Smooth muscle cell (in vitro differentiated cells): ENCODE data around the gene EPN1. TPM values are rescaled to one million over a fixed set of nuclear protein-coding genes. Genes with fewer than 3 reads are reported as not detected.
A peak's percentile ranks its signal among the peaks of the same experiment; 100 is the strongest.

Experiments used
- DNase-seq: peaks from one replicate; lab custom pipeline; 2025; ENCODE audit not compliant: unreplicated experiment; lab: John Stamatoyannopoulos, UW
- H2AFZ ChIP-seq: fragments of 200-600 bp; sonication (generic); 2 replicates; pipeline ENCODE4 v1.6.0; 2016; ENCODE audit warnings: antibody characterized with exemption, low read depth, mild to moderate bottlenecking
- H3F3A ChIP-seq: fragments of 200-600 bp; sonication (generic); 2 replicates; pipeline ENCODE4 v1.6.0; 2017; ENCODE audit warnings: antibody characterized with exemption, low read depth
- H3K27ac ChIP-seq: fragments of 200-600 bp; sonication (generic); 2 replicates; pipeline ENCODE4 v1.5.1; 2016; ENCODE audit warnings: low read depth, mild to moderate bottlenecking
- H3K27me3 ChIP-seq: fragments of 200-600 bp; sonication (generic); 2 replicates; pipeline ENCODE4 v1.6.1; 2016; ENCODE audit warnings: low read depth, mild to moderate bottlenecking
- H3K36me3 ChIP-seq: fragments of 200-600 bp; sonication (generic); 2 replicates; pipeline ENCODE4 v1.5.1; 2016; ENCODE audit warnings: low read depth
- H3K4me1 ChIP-seq: fragments of 200-600 bp; sonication (generic); 2 replicates; pipeline ENCODE4 v1.5.1; 2016; ENCODE audit warnings: low read depth
- H3K4me2 ChIP-seq: fragments of 200-600 bp; sonication (generic); 2 replicates; pipeline ENCODE4 v1.6.0; 2016; ENCODE audit warnings: mild to moderate bottlenecking
- H3K4me3 ChIP-seq: fragments of 200-600 bp; sonication (generic); 2 replicates; pipeline ENCODE4 v1.5.1; 2016; ENCODE audit warnings: mild to moderate bottlenecking
- H3K79me2 ChIP-seq: fragments of 200-600 bp; sonication (generic); 2 replicates; pipeline ENCODE4 v1.6.0; 2016; ENCODE audit warnings: low read depth, mild to moderate bottlenecking
- H3K9ac ChIP-seq: fragments of 200-600 bp; sonication (generic); 2 replicates; pipeline ENCODE4 v1.6.0; 2016; ENCODE audit warnings: low read depth
- H3K9me3 ChIP-seq: fragments of 200-600 bp; sonication (generic); replicated peaks from 2 replicates; pipeline ENCODE4 v1.5.1; 2016; ENCODE audit warnings: low read depth
- H4K20me1 ChIP-seq: fragments of 200-600 bp; sonication (generic); 2 replicates; pipeline ENCODE4 v1.6.0; 2016; ENCODE audit warnings: low read depth
- WGBS: methylation state at CpG from one replicate; pipeline ENCODE4 v1.1.7; 2016; ENCODE audit warnings: low lambda C conversion rate; 5-methylcytosine and 5-hydroxymethylcytosine counted together
- polyA plus RNA-seq: library from polyadenylated mRNA; unstranded; fragments of >200 nt; fragmentation: Nextera tagmentation; extraction: Ambion mirVana; gene quantifications from 2 replicates; pipeline ENCODE4 v1.2.1, GENCODE V29; 2016
- total RNA-seq: library from RNA; depleted of rRNA; stranded (reverse); fragments of >200 nt; gene quantifications from 2 replicates; pipeline ENCODE4 v1.2.3, GENCODE V29; 2014
- TF ChIP-seq, protein P1 (sequence below): fragments of 200-600 bp; sonication (generic); IDR thresholded peaks from 2 replicates; pipeline ENCODE4 v1.5.1; 2017; ENCODE audit warnings: borderline replicate concordance, mild to moderate bottlenecking, antibody characterized with exemption; ENCODE audit not compliant: insufficient read depth, poor library complexity, severe bottlenecking

The EPN1 gene
- total RNA-seq (25.3 and 34.5 TPM in 2 replicates), polyA plus RNA-seq (119 and 121 TPM in 2 replicates)

DNA sequence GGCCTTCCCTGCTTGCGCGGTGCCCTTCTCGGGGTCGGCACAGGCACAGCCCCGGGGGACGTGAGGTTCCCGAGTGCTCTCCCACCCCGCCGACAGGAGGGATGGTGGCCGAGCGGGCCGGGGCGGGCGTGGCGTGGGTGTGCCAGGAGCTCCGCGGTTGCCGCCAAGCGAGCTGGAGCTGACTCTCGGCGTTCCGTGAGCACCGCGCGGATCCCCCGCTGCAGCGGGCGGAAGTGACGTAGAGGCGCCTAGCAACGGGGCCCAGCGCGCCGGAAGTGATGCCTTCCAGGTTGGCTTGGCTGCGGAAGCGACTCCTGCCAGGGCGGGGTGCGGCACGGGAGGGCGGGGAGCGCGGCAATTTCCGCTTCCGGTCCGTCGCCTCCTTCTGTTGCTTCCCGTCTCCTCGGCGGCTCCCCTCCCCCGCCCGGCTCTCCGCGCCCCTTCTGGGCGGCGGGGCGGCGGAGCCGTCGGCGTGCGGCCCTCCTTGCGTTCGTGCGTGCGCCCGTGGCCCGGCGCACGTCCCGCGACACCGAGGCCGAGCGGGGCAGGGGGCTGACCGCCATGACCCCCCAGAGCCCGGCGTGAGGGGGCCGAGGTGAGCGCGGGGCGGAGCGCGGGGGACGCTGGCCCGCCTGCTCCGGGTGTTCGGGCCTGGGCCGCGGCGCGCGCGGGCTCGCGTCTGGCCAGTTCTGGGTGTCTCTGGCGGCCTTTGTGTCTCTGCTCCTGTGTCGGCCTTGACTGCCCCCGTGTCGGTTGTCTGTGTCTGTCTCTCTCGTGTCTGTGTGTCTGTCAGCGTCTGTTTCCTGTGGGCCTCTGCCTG is at the start of gene EPN1:
Gene EPN1, plus strand, starts transcription at position 386 of the 820 bp plus-strand sequence. CDS start 3,402 bp downstream, outside the sequence.
- Histone ChIP-seq H3K9ac (peak within 1 kb of the TSS; percentile 97), H3K27ac (peak within 1 kb of the TSS; percentile 88), H3K4me2 (peak within 1 kb of the TSS; percentile 98), H3K4me1 (peaks cover 5% of the 10 kb centered on the region), H3K27me3 (no peaks in the 10 kb centered on the region), H3K4me3 (peak within 1 kb of the TSS; percentile 87), H4K20me1 (peaks cover 77% of the 10 kb centered on the region), H3K36me3 (no peaks in the 10 kb centered on the region), H3F3A (peaks cover 11% of the 10 kb centered on the region), H3K9me3 (no peaks in the 10 kb centered on the region), H2AFZ (peak within 1 kb of the TSS; percentile 38), H3K79me2 (peaks cover 86% of the 10 kb centered on the region)
- DNase-seq, result peak; percentile 88
- WGBS, result 2% methylated on average over 52 of the region's 101 CpGs
- TF ChIP-seq, protein P1, sequence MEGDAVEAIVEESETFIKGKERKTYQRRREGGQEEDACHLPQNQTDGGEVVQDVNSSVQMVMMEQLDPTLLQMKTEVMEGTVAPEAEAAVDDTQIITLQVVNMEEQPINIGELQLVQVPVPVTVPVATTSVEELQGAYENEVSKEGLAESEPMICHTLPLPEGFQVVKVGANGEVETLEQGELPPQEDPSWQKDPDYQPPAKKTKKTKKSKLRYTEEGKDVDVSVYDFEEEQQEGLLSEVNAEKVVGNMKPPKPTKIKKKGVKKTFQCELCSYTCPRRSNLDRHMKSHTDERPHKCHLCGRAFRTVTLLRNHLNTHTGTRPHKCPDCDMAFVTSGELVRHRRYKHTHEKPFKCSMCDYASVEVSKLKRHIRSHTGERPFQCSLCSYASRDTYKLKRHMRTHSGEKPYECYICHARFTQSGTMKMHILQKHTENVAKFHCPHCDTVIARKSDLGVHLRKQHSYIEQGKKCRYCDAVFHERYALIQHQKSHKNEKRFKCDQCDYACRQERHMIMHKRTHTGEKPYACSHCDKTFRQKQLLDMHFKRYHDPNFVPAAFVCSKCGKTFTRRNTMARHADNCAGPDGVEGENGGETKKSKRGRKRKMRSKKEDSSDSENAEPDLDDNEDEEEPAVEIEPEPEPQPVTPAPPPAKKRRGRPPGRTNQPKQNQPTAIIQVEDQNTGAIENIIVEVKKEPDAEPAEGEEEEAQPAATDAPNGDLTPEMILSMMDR, result no peak

DNA sequence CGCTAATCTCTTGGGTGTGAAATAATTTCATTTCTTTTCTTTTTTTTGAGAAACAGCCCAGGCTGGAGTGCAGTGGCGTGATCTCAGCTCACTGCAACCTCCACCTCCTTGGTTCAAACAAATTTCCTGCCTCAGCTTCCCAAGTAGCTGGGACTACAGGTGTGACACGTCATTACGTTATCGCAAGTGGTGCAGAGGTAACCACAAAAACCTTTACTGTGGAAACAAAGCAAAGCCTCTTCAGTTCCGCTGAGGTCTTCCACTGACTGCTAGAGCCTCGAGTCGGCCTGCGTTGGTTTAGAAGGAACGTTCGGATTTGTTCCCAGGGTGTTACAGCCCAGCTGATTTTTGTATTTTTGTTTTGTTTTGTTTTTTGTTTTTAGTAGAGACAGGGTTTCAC is 48.7 kb upstream of the EPN1 start:
- Histone ChIP-seq H3K4me1 (no peaks in the 10 kb centered on the region), H3K79me2 (no peaks in the 10 kb centered on the region), H3K27ac (no peak overlapping the region), H3K4me3 (no peak overlapping the region), H3K4me2 (no peak overlapping the region), H3K27me3 (no peaks in the 10 kb centered on the region), H3K9me3 (no peaks in the 10 kb centered on the region), H2AFZ (no peak overlapping the region), H4K20me1 (peaks cover 8% of the 10 kb centered on the region), H3K9ac (no peak overlapping the region), H3K36me3 (no peaks in the 10 kb centered on the region), H3F3A (peaks cover 8% of the 10 kb centered on the region)
- 94% methylated on average over 11 of the region's 11 CpGs for WGBS
- DNase-seq, result no peak
- TF ChIP-seq, protein P1, result no peak

DNA sequence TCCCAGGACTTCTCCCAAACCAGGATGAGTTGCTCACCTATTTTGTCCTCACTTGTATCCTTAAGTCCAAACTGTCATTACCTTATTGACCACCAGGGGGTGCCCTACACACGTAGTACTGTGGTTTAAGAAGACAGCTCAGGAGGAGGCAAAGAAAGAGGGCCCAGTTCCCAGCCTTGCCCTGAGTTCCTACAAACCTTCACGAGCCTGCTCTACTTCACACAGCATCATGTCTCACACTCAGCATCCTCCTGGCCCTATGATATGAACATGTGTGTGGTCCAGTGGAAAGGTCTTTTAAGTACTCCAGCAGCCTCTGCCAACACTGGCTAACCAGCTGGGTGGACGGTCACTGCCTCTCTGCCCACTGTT is 42.6 kb upstream of the EPN1 start:
- H3K36me3 ChIP-seq, result no peaks in the 10 kb centered on the region
- DNase-seq, result peak; percentile 56
- TF ChIP-seq, protein P1, result peak; percentile 79
- peaks cover 10% of the 10 kb centered on the region for H3F3A ChIP-seq
- no peak overlapping the region for H3K4me2 ChIP-seq
- no peaks in the 10 kb centered on the region for H3K27me3 ChIP-seq
- WGBS, result 38% methylated on average over 3 of the region's 3 CpGs
- H3K9me3 ChIP-seq, result no peaks in the 10 kb centered on the region
- H3K9ac ChIP-seq, result no peak overlapping the region
- H4K20me1 ChIP-seq, result no peaks in the 10 kb centered on the region
- H3K4me1 ChIP-seq, result peaks cover 8% of the 10 kb centered on the region
- H3K79me2 ChIP-seq, result peaks cover 24% of the 10 kb centered on the region
- peak overlapping the region; percentile 90 for H2AFZ ChIP-seq
- H3K4me3 ChIP-seq, result no peak overlapping the region
- H3K27ac ChIP-seq, result no peak overlapping the region
